Muscle of leg (tissue), 16 donors: ENCODE data around the gene PLEKHA8. TPM values are rescaled to one million over a fixed set of nuclear protein-coding genes. Genes with fewer than 3 reads are reported as not detected.

ENCODE experiments used
- DNase-seq: peaks from one replicate; pipeline ENCODE4 v3.0.0; 2013
- H3K27ac ChIP-seq: one replicate; pipeline ENCODE4 v1.5.1; 2013; ENCODE audit warnings: mild to moderate bottlenecking, low read length, control low read depth
- H3K27me3 ChIP-seq: one replicate; pipeline ENCODE4 v1.6.1; 2013; ENCODE audit warnings: low read length; ENCODE audit not compliant: control insufficient read depth, insufficient read depth
- H3K36me3 ChIP-seq: one replicate; pipeline ENCODE4 v1.6.1; 2013; ENCODE audit warnings: low read length; ENCODE audit not compliant: control insufficient read depth, insufficient read depth
- H3K4me1 ChIP-seq: one replicate; pipeline ENCODE4 v1.6.1; 2013; ENCODE audit warnings: low read length; ENCODE audit not compliant: control insufficient read depth, insufficient read depth
- H3K4me3 ChIP-seq: one replicate; pipeline ENCODE4 v1.5.1; 2013; ENCODE audit warnings: low read length, control low read depth
- H3K9me3 ChIP-seq: replicated peaks from 2 replicates; pipeline ENCODE4 v1.6.1; 2013; ENCODE audit warnings: low read depth, low read length; ENCODE audit not compliant: control insufficient read depth
- WGBS: methylation state at CpG from one replicate; pipeline ENCODE4 v1.1.5; 2013; ENCODE audit warnings: missing lambda C conversion rate; ENCODE audit not compliant: insufficient coverage; 5-methylcytosine and 5-hydroxymethylcytosine counted together
- long read RNA-seq, 11 donors: transcript quantifications; one replicate each; lab custom pipeline, GENCODE V29; 2026
- polyA plus RNA-seq, 8 donors: library from polyadenylated mRNA; unstranded; fragments of 120-200 nt; gene quantifications; one replicate each; pipeline versions ENCODE4 v1.2.1 to v1.2.3, GENCODE V29; 2013; ENCODE audit warnings: inconsistent platforms in 1 of 8, low replicate concordance in 1 of 8; ENCODE audit not compliant: insufficient read length in 8 of 8, insufficient read depth in 1 of 8
- total RNA-seq: library from RNA; stranded (reverse); fragments of 120-200 nt; gene quantifications from one replicate; pipeline ENCODE4 v1.2.4, GENCODE V29; 2013

The PLEKHA8 gene
- total RNA-seq (12.0 TPM), polyA plus RNA-seq (10 to 100 TPM in 6 of 8 donors, 1 to 10 TPM in 2; 7.7 to 13.3 (median 10.7) TPM)
- long read RNA-seq, donor 1: 0 reads
- long read RNA-seq, donor 2: 0 reads
- long read RNA-seq, donor 3, full-length matches to known transcripts: 1 of 1 reads
- long read RNA-seq, donor 3, partial matches to known transcripts: 0 of 1 reads
- long read RNA-seq, donor 3, other reads (novel, unspliced or antisense): 0 of 1 reads
- long read RNA-seq, donor 4, full-length matches to known transcripts: 1 of 1 reads
- long read RNA-seq, donor 4, partial matches to known transcripts: 0 of 1 reads
- long read RNA-seq, donor 4, other reads (novel, unspliced or antisense): 0 of 1 reads
- long read RNA-seq, donor 5: 0 reads
- long read RNA-seq, donor 6, full-length matches to known transcripts: 2 of 12 reads
- long read RNA-seq, donor 6, partial matches to known transcripts: 10 of 12 reads
- long read RNA-seq, donor 6, other reads (novel, unspliced or antisense): 0 of 12 reads
- long read RNA-seq, donor 7: 0 reads
- long read RNA-seq, donor 8: 0 reads
- long read RNA-seq, donor 9, full-length matches to known transcripts: 1 of 1 reads
- long read RNA-seq, donor 9, partial matches to known transcripts: 0 of 1 reads
- long read RNA-seq, donor 9, other reads (novel, unspliced or antisense): 0 of 1 reads
- long read RNA-seq, donor 10, full-length matches to known transcripts: 1 of 1 reads
- long read RNA-seq, donor 10, partial matches to known transcripts: 0 of 1 reads
- long read RNA-seq, donor 10, other reads (novel, unspliced or antisense): 0 of 1 reads
- long read RNA-seq, donor 11: 0 reads

GRCh38 chr7:30028216-30028748 is at the start of gene PLEKHA8:
Gene PLEKHA8, plus strand, starts transcription at chr7:30028412. Its CDS starts 351 bp downstream, at chr7:30028763.
- H3K36me3 ChIP-seq: no peaks in the 10 kb centered on the region
- H3K4me1 ChIP-seq: peaks cover 10% of the 10 kb centered on the region
- H3K27ac ChIP-seq: peak within 1 kb of the TSS; percentile 90
- H3K4me3 ChIP-seq: peak within 1 kb of the TSS; percentile 65
- H3K27me3 ChIP-seq: no peaks in the 10 kb centered on the region
- DNase-seq: peak; percentile 95
- under 1% methylated on average over 65 of the region's 70 CpGs for WGBS
- no peaks in the 10 kb centered on the region for H3K9me3 ChIP-seq

- no peaks in the 10 kb centered on the region for H3K9me3 ChIP-seq
These were observed 48.1 kb upstream of the PLEKHA8 start for GRCh38 chr7:29980151-29980550.

GRCh38 chr7:29987083-29987482 is 41.1 kb upstream of the PLEKHA8 start:
- no CpG with 5 or more reads among the region's 2 CpGs for WGBS
- Histone ChIP-seq H3K27me3 (no peaks in the 10 kb centered on the region), H3K27ac (no peak overlapping the region)

More at GRCh38 chr7:29980151-29980550, 48.1 kb upstream of the PLEKHA8 start:
- DNase-seq: no peak
- Histone ChIP-seq H3K27ac (no peak overlapping the region), H3K36me3 (no peaks in the 10 kb centered on the region), H3K4me1 (peaks cover 4% of the 10 kb centered on the region), H3K27me3 (no peaks in the 10 kb centered on the region), H3K4me3 (no peak overlapping the region)

GRCh38 chr7:29987811-29988317 is 40.3 kb upstream of the PLEKHA8 start:
- DNase-seq: peak; percentile 72
- peak overlapping the region; percentile 70 for H3K27ac ChIP-seq
- no peaks in the 10 kb centered on the region for H3K27me3 ChIP-seq
- peaks cover 14% of the 10 kb centered on the region for H3K4me1 ChIP-seq
- H3K9me3 ChIP-seq: peaks cover 4% of the 10 kb centered on the region
- H3K36me3 ChIP-seq: no peaks in the 10 kb centered on the region
- no CpG with 5 or more reads among the region's 8 CpGs for WGBS
- peak overlapping the region; percentile 95 for H3K4me3 ChIP-seq

More at GRCh38 chr7:29987083-29987482, 41.1 kb upstream of the PLEKHA8 start:
- no peak overlapping the region for H3K4me3 ChIP-seq
- H3K4me1 ChIP-seq: peaks cover 14% of the 10 kb centered on the region
- H3K9me3 ChIP-seq: no peaks in the 10 kb centered on the region
- no peaks in the 10 kb centered on the region for H3K36me3 ChIP-seq
- no peak for DNase-seq

GRCh38 chr7:29988424-29989256 is 39.6 kb upstream of the PLEKHA8 start:
- Histone ChIP-seq H3K4me1 (peaks cover 14% of the 10 kb centered on the region), H3K9me3 (peaks cover 6% of the 10 kb centered on the region), H3K27ac (peak overlapping the region; percentile 79), H3K4me3 (peak overlapping the region; percentile 95), H3K27me3 (no peaks in the 10 kb centered on the region), H3K36me3 (no peaks in the 10 kb centered on the region)
- 2% methylated on average over 73 of the region's 75 CpGs for WGBS
- peak; percentile 73 for DNase-seq

GRCh38 chr7:29989257-29989995 is 38.8 kb upstream of the PLEKHA8 start, which contains the start of gene SCRN1:
Gene SCRN1, minus strand, starts transcription at chr7:29989801. Its CDS starts 20,734 bp downstream, at chr7:29969067.
- peak; percentile 75 for DNase-seq
- Histone ChIP-seq H3K4me1 (peaks cover 14% of the 10 kb centered on the region), H3K4me3 (peak within 1 kb of the TSS; percentile 95), H3K9me3 (peaks cover 9% of the 10 kb centered on the region), H3K27ac (peak within 1 kb of the TSS; percentile 79), H3K36me3 (no peaks in the 10 kb centered on the region), H3K27me3 (no peaks in the 10 kb centered on the region)
- WGBS: under 1% methylated on average over 62 of the region's 79 CpGs

- H3K27ac ChIP-seq: no peak overlapping the region
- DNase-seq: no peak
- H3K4me1 ChIP-seq: peaks cover 14% of the 10 kb centered on the region
- 71% methylated on average over 3 of the region's 4 CpGs for WGBS
- no peaks in the 10 kb centered on the region for H3K27me3 ChIP-seq
- peaks cover 9% of the 10 kb centered on the region for H3K9me3 ChIP-seq
- no peaks in the 10 kb centered on the region for H3K36me3 ChIP-seq
- no peak overlapping the region for H3K4me3 ChIP-seq
These were observed 37.3 kb upstream of the PLEKHA8 start for GRCh38 chr7:29990931-29991330.

GRCh38 chr7:29991937-29992336 is 36.3 kb upstream of the PLEKHA8 start:
- Histone ChIP-seq H3K36me3 (no peaks in the 10 kb centered on the region), H3K27ac (no peak overlapping the region), H3K4me1 (peaks cover 14% of the 10 kb centered on the region), H3K4me3 (no peak overlapping the region), H3K9me3 (peaks cover 15% of the 10 kb centered on the region), H3K27me3 (no peaks in the 10 kb centered on the region)
- WGBS: 82% methylated on average over 4 of the region's 5 CpGs
- no peak for DNase-seq

- Histone ChIP-seq H3K4me3 (no peak overlapping the region), H3K36me3 (no peaks in the 10 kb centered on the region)
- 86% methylated on average over 2 of the region's 4 CpGs for WGBS
These were observed 35.1 kb upstream of the PLEKHA8 start for GRCh38 chr7:29993140-29993539.

More at GRCh38 chr7:29993140-29993539, 35.1 kb upstream of the PLEKHA8 start:
- peaks cover 8% of the 10 kb centered on the region for H3K4me1 ChIP-seq
- no peaks in the 10 kb centered on the region for H3K27me3 ChIP-seq
- H3K9me3 ChIP-seq: peaks cover 15% of the 10 kb centered on the region
- no peak for DNase-seq
- no peak overlapping the region for H3K27ac ChIP-seq
